T-helper 2 cell (primary cell): ENCODE measurements around the gene POMGNT1.
"Not testable (repeated sequence)": the region's sequence is repeated elsewhere in the genome, so short reads cannot be mapped to it uniquely, and the experiment has no call there.

ENCODE experiments used
- DNase-seq, 5 experiments: peaks; one replicate each; pipeline versions ENCODE4 v3.0.0 to v3.0.0-alpha.2; 2012 to 2022
- total RNA-seq, 2 donors: gene quantifications; one replicate each; lab custom pipeline; 2026; lab: John Stamatoyannopoulos, UW

The POMGNT1 gene
- total RNA-seq: 21.8 to 36.7 reads per million in 2 donors

- DNase-seq: peak; percentile 58 to 89 (median 63)
Measured at GRCh38 chr1:46197964-46198811, at the start of gene POMGNT1. Gene POMGNT1 (minus strand): TSS chr1:46198434. CDS start chr1:46197821, 613 bp downstream.

GRCh38 chr1:46247436-46248121, 49.3 kb upstream of the POMGNT1 start, which contains the start of gene RAD54L:
Gene RAD54L (plus strand): TSS chr1:46247763. CDS start chr1:46248406, 643 bp downstream.
- peak; percentile 90 to 99 (median 94) for DNase-seq

- peak in 4 of 5 experiments; percentile 17 to 77 (median 34) for DNase-seq
Measured at GRCh38 chr1:46246548-46247435, 48.6 kb upstream of the POMGNT1 start.

GRCh38 chr1:46246136-46246535, 47.9 kb upstream of the POMGNT1 start:
- not testable (repeated sequence) for DNase-seq

GRCh38 chr1:46244656-46245371, 46.6 kb upstream of the POMGNT1 start:
- peak in 1 of 5 experiments; percentile 68 for DNase-seq

- DNase-seq: not testable (repeated sequence)
Measured at GRCh38 chr1:46243831-46244230, 45.6 kb upstream of the POMGNT1 start.

GRCh38 chr1:46242918-46243317, 44.7 kb upstream of the POMGNT1 start:
- no peak for DNase-seq

GRCh38 chr1:46241733-46242132, 43.5 kb upstream of the POMGNT1 start:
- not testable (repeated sequence) for DNase-seq

GRCh38 chr1:46238865-46239264, 40.6 kb upstream of the POMGNT1 start:
- not testable (repeated sequence) for DNase-seq

GRCh38 chr1:46236882-46237281, 38.6 kb upstream of the POMGNT1 start:
- DNase-seq: no peak

- not testable (repeated sequence) for DNase-seq
Measured at GRCh38 chr1:46231231-46231630, 33.0 kb upstream of the POMGNT1 start.

- DNase-seq: no peak
Measured at GRCh38 chr1:46224966-46225365, 26.7 kb upstream of the POMGNT1 start.

GRCh38 chr1:46223472-46223943, 25.3 kb upstream of the POMGNT1 start:
- peak in 3 of 5 experiments; percentile 34 to 83 (median 44) for DNase-seq

- not testable (repeated sequence) for DNase-seq
Measured at GRCh38 chr1:46223055-46223454, 24.8 kb upstream of the POMGNT1 start.

- no peak for DNase-seq
Measured at GRCh38 chr1:46221749-46222148, 23.5 kb upstream of the POMGNT1 start.

GRCh38 chr1:46220808-46221207, 22.6 kb upstream of the POMGNT1 start:
- DNase-seq: peak in 1 of 5 experiments; percentile 14

GRCh38 chr1:46219551-46220520, 21.6 kb upstream of the POMGNT1 start:
- no peak for DNase-seq

- DNase-seq: no peak
Measured at GRCh38 chr1:46218443-46218842, 20.2 kb upstream of the POMGNT1 start.

GRCh38 chr1:46215504-46215903, 17.3 kb upstream of the POMGNT1 start:
- DNase-seq: no peak

- no peak for DNase-seq
Measured at GRCh38 chr1:46211051-46211450, 12.8 kb upstream of the POMGNT1 start.
